B cell (primary cell): ENCODE results near the gene NRG2.

Experiments used
- CTCF ChIP-seq: fragments of 200-600 bp; IDR thresholded peaks from one replicate; pipeline ENCODE4 v1.8.0; 2022; ENCODE audit warnings: antibody characterized with exemption, mild to moderate bottlenecking
- EZH2 ChIP-seq: IDR thresholded peaks from 2 replicates; pipeline ENCODE4 v1.6.1; 2012; ENCODE audit warnings: borderline replicate concordance, low read depth, mild to moderate bottlenecking, moderate library complexity, low read length; ENCODE audit not compliant: insufficient read depth, poor library complexity, severe bottlenecking

GRCh38 chr5:139811274-139811607, 231.9 kb downstream of the NRG2 start:
- TF ChIP-seq CTCF = no peak
- no peak for TF ChIP-seq EZH2
